Spleen (tissue), 7 donors: ENCODE results near the gene HNRNPC.

Experiments used
- POLR2A ChIP-seq, 3 donors: fragments of 450-650 bp; IDR thresholded peaks; one replicate each; pipeline ENCODE4 v1.5.1; 2017; ENCODE audit warnings: antibody characterized with exemption in 3 of 3, mild to moderate bottlenecking in 1 of 3
- POLR2AphosphoS5 ChIP-seq, 3 donors: sonication (generic); formaldehyde crosslinking; IDR thresholded peaks; one replicate each; pipeline ENCODE4 v1.5.1; 2017; ENCODE audit warnings: antibody characterized with exemption in 3 of 3
- TF ChIP-seq, protein P1 (sequence below), 11 experiments: fragments of 200-600 bp in 7 of 11; fragments of 450-650 bp in 4 of 11; sonication (generic) in 4 of 11; IDR thresholded peaks in 8 of 11; conservative IDR thresholded peaks in 3 of 11; 1 replicate in 7 of 11; 2 replicates in 4 of 11; pipeline versions ENCODE4 v1.4.0 to v1.8.0; 2016 to 2021; ENCODE audit warnings: antibody characterized with exemption in 11 of 11, inconsistent platforms in 4 of 11, mild to moderate bottlenecking in 1 of 11
- donor health status: DM: no; HTN: no; CAD: no; lungs with moderate emphysema.
- donor health status: DM: no; HTN: no; CAD: no.
- donor health status: DM: no; HTN: no; CAD: no.

DNA sequence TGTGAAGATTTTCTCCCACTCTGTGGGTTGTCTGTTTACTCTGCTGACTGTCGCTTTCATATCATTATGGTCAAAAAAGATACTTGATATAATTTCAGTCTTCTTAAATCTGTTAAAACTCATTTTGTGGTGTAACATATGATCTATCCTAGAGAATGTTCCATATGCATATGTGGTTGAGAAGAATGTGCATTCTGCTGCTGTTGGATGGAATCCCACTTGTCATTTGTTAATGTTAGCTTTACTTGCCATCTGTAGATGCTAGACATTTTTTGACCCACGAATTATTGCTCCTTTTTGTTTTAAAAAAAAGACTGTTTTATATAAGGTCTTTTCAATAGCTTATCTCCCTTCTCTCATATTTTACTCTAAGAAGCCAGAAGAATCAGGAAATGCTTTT lies 87.1 kb downstream of the HNRNPC start:
- TF ChIP-seq, protein P1, sequence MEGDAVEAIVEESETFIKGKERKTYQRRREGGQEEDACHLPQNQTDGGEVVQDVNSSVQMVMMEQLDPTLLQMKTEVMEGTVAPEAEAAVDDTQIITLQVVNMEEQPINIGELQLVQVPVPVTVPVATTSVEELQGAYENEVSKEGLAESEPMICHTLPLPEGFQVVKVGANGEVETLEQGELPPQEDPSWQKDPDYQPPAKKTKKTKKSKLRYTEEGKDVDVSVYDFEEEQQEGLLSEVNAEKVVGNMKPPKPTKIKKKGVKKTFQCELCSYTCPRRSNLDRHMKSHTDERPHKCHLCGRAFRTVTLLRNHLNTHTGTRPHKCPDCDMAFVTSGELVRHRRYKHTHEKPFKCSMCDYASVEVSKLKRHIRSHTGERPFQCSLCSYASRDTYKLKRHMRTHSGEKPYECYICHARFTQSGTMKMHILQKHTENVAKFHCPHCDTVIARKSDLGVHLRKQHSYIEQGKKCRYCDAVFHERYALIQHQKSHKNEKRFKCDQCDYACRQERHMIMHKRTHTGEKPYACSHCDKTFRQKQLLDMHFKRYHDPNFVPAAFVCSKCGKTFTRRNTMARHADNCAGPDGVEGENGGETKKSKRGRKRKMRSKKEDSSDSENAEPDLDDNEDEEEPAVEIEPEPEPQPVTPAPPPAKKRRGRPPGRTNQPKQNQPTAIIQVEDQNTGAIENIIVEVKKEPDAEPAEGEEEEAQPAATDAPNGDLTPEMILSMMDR (IDR thresholded peaks at IDR 0.05 in 8 of 11, conservative IDR thresholded peaks at IDR 0.05 in 3 of 11), result no peak
- TF ChIP-seq POLR2AphosphoS5 (IDR thresholded peaks at IDR 0.05), result no peak
- no peak for TF ChIP-seq POLR2A (IDR thresholded peaks at IDR 0.05)
